Measurements from ENCODE around the gene INSRR. TPM values are rescaled to one million over a fixed set of nuclear protein-coding genes. Genes with fewer than 3 reads are reported as not detected.

Gene INSRR
- polyA plus RNA-seq, 3 donors, result not detected

GRCh38 chr1:156866249-156866909 is 7.5 kb upstream of the INSRR start:
- Histone ChIP-seq H3K27me3 (ENCODE audit: control insufficient read depth in 2 of 2, insufficient read depth in 2 of 2, low read length in 2 of 2) (peaks cover 13 to 18% of the 10 kb centered on the region in 2 donors), H3K36me3 (replicated peaks in 1 of 2; ENCODE audit: control insufficient read depth in 1 of 2, insufficient read depth in 2 of 2, low read length in 2 of 2) (no peaks in the 10 kb centered on the region), H3K9me3 (replicated peaks in 1 of 2; ENCODE audit: control insufficient read depth in 1 of 2, insufficient read depth in 1 of 2, low read length in 2 of 2) (no peaks in the 10 kb centered on the region), H4K20me1 (ENCODE audit: insufficient read depth, low read length) (no peaks in the 10 kb centered on the region), H3K4me2 (replicated peaks; ENCODE audit: extremely low read depth, low read length, poor library complexity, severe bottlenecking) (no peak overlapping the region), H2AFZ (ENCODE audit: insufficient read depth, low read depth, low read length, poor library complexity, severe bottlenecking) (no peak overlapping the region), H3K4me1 (ENCODE audit: control insufficient read depth in 1 of 2, insufficient read depth in 2 of 2, low read length in 2 of 2) (no peaks in the 10 kb centered on the region), H3K79me2 (ENCODE audit: insufficient read depth, low read length) (no peaks in the 10 kb centered on the region), H3K4me3 (replicated peaks in 1 of 3; ENCODE audit: low read depth in 2 of 3, low read length in 3 of 3) (no peak overlapping the region), H3K9ac (ENCODE audit: insufficient read depth, low read length, poor library complexity, severe bottlenecking) (no peak overlapping the region), H3K27ac (ENCODE audit: low read depth in 1 of 2, low read length in 2 of 2) (no peak overlapping the region)
- no peak overlapping the region for H3K27ac Mint-ChIP-seq
- peaks cover 0 to 3% of the 10 kb centered on the region in 2 donors for H3K36me3 Mint-ChIP-seq
- TF ChIP-seq CTCF (IDR thresholded peaks at IDR 0.05), result no peak
- 38% methylated on average over 4 of the region's 12 CpGs for WGBS (ENCODE audit: insufficient coverage)
- DNase-seq, result no peak
- no peak overlapping the region for H3K4me3 Mint-ChIP-seq
- peaks cover 0 to 6% (median 0%) of the 10 kb centered on the region in 7 donors for H3K9me3 Mint-ChIP-seq
- intact Hi-C loops (cut with micrococcal nuclease), result no loop called here
- H3K4me1 Mint-ChIP-seq, result no peaks in the 10 kb centered on the region
- H3K27me3 Mint-ChIP-seq (ENCODE audit: low read depth in 3 of 3), result peaks cover 39 to 54% (median 42%) of the 10 kb centered on the region in 3 donors

GRCh38 chr1:156865865-156866248 is 6.9 kb upstream of the INSRR start:
- H3K9me3 ChIP-seq (replicated peaks in 1 of 2; ENCODE audit: control insufficient read depth in 1 of 2, insufficient read depth in 1 of 2, low read length in 2 of 2), result no peaks in the 10 kb centered on the region
- no peaks in the 10 kb centered on the region for H3K4me1 ChIP-seq (ENCODE audit: control insufficient read depth in 1 of 2, insufficient read depth in 2 of 2, low read length in 2 of 2)
- Mint-ChIP-seq H3K4me3 (no peak overlapping the region), H3K27ac (no peak overlapping the region), H3K4me1 (no peaks in the 10 kb centered on the region), H3K27me3 (ENCODE audit: low read depth in 3 of 3) (peaks cover 42 to 59% (median 42%) of the 10 kb centered on the region in 3 donors), H3K36me3 (peaks cover 0 to 3% of the 10 kb centered on the region in 2 donors), H3K9me3 (peaks cover 0 to 6% (median 0%) of the 10 kb centered on the region in 7 donors)
- H3K27ac ChIP-seq (ENCODE audit: low read depth in 1 of 2, low read length in 2 of 2), result no peak overlapping the region
- H3K79me2 ChIP-seq (ENCODE audit: insufficient read depth, low read length), result no peaks in the 10 kb centered on the region
- H3K27me3 ChIP-seq (ENCODE audit: control insufficient read depth in 2 of 2, insufficient read depth in 2 of 2, low read length in 2 of 2), result peaks cover 16 to 23% of the 10 kb centered on the region in 2 donors
- DNase-seq, result no peak
- H3K4me3 ChIP-seq (replicated peaks in 1 of 3; ENCODE audit: low read depth in 2 of 3, low read length in 3 of 3), result no peak overlapping the region
- H2AFZ ChIP-seq (ENCODE audit: insufficient read depth, low read depth, low read length, poor library complexity, severe bottlenecking), result no peak overlapping the region
- H4K20me1 ChIP-seq (ENCODE audit: insufficient read depth, low read length), result no peaks in the 10 kb centered on the region
- TF ChIP-seq CTCF (IDR thresholded peaks at IDR 0.05), result no peak
- no peaks in the 10 kb centered on the region for H3K36me3 ChIP-seq (replicated peaks in 1 of 2; ENCODE audit: control insufficient read depth in 1 of 2, insufficient read depth in 2 of 2, low read length in 2 of 2)
- H3K4me2 ChIP-seq (replicated peaks; ENCODE audit: extremely low read depth, low read length, poor library complexity, severe bottlenecking), result no peak overlapping the region
- 100% methylated on average over 1 of the region's 4 CpGs for WGBS (ENCODE audit: insufficient coverage)
- H3K9ac ChIP-seq (ENCODE audit: insufficient read depth, low read length, poor library complexity, severe bottlenecking), result no peak overlapping the region
- intact Hi-C loops (cut with micrococcal nuclease), result no loop called here

All from CD14-positive monocyte (primary cell).